Stimulated activated effector memory CD8-positive, alpha-beta T cell treated with anti-CD3 and anti-CD28 coated beads, Interleukin-12 subunit alpha, Interleukin-12 subunit beta, amount 100 ng/mL, for 72 hours (primary cell): ENCODE data around the gene SLC26A8.

Experiments used
- ATAC-seq: fragments of 150-1000 bp; cut with Tn5 transposase; 2 replicates; pipeline ENCODE4 v1.10.0; 2021
- DNase-seq, 2 donors: peaks; one replicate each; pipeline ENCODE4 v3.0.0; 2021 to 2022; ENCODE audit warnings: low spot score in 2 of 2
- H3K27ac Mint-ChIP-seq: one replicate; pipeline ENCODE4 v1.8.0; 2022; ENCODE audit warnings: mild to moderate bottlenecking, mixed read lengths
- H3K36me3 Mint-ChIP-seq: one replicate; pipeline ENCODE4 v1.8.0; 2022; ENCODE audit warnings: mild to moderate bottlenecking, mixed read lengths
- H3K4me1 Mint-ChIP-seq: one replicate; pipeline ENCODE4 v1.8.0; 2022; ENCODE audit warnings: mixed read lengths
- H3K4me3 Mint-ChIP-seq: one replicate; pipeline ENCODE4 v1.8.0; 2022; ENCODE audit warnings: mild to moderate bottlenecking, mixed read lengths
- H3K9me3 Mint-ChIP-seq: one replicate; pipeline ENCODE4 v1.8.0; 2022; ENCODE audit warnings: mixed read lengths

Gene SLC26A8

GRCh38 chr6:36023996-36024795, at the start of gene SLC26A8:
TSS of gene SLC26A8 (minus strand) at chr6:36024641. CDS start at chr6:36019707, 4,934 bp downstream.
- DNase-seq (no peak), ATAC-seq (no peak)
- Mint-ChIP-seq H3K27ac (no peak within 1 kb of the TSS), H3K4me1 (peaks cover 4% of the 10 kb centered on the region), H3K4me3 (no peak within 1 kb of the TSS), H3K36me3 (peaks cover 15% of the 10 kb centered on the region), H3K9me3 (no peaks in the 10 kb centered on the region)

- H3K4me1 Mint-ChIP-seq: peaks cover 20% of the 10 kb centered on the region
- no peak overlapping the region for H3K4me3 Mint-ChIP-seq
- no peaks in the 10 kb centered on the region for H3K9me3 Mint-ChIP-seq
- DNase-seq: no peak
- no peak for ATAC-seq
- peaks cover 58% of the 10 kb centered on the region for H3K36me3 Mint-ChIP-seq
- H3K27ac Mint-ChIP-seq: no peak overlapping the region
These were observed 49.1 kb upstream of the SLC26A8 start for GRCh38 chr6:36073587-36073986.

- Mint-ChIP-seq H3K4me3 (no peak overlapping the region), H3K36me3 (peaks cover 50% of the 10 kb centered on the region), H3K4me1 (peaks cover 30% of the 10 kb centered on the region), H3K9me3 (no peaks in the 10 kb centered on the region), H3K27ac (no peak overlapping the region)
- no peak for ATAC-seq
- no peak for DNase-seq
These were observed 48.2 kb upstream of the SLC26A8 start for GRCh38 chr6:36072681-36073080.

GRCh38 chr6:36071714-36072113, 47.3 kb upstream of the SLC26A8 start:
- ATAC-seq: no peak
- H3K27ac Mint-ChIP-seq: peak overlapping the region; percentile 66
- H3K36me3 Mint-ChIP-seq: peaks cover 40% of the 10 kb centered on the region
- H3K4me3 Mint-ChIP-seq: no peak overlapping the region
- H3K4me1 Mint-ChIP-seq: peaks cover 37% of the 10 kb centered on the region
- no peak for DNase-seq
- H3K9me3 Mint-ChIP-seq: no peaks in the 10 kb centered on the region

GRCh38 chr6:36071281-36071680, 46.8 kb upstream of the SLC26A8 start:
- DNase-seq: no peak
- ATAC-seq: no peak
- H3K4me1 Mint-ChIP-seq: peaks cover 41% of the 10 kb centered on the region
- H3K9me3 Mint-ChIP-seq: no peaks in the 10 kb centered on the region
- H3K27ac Mint-ChIP-seq: no peak overlapping the region
- peaks cover 38% of the 10 kb centered on the region for H3K36me3 Mint-ChIP-seq
- H3K4me3 Mint-ChIP-seq: no peak overlapping the region

GRCh38 chr6:36070252-36070651, 45.8 kb upstream of the SLC26A8 start:
- peaks cover 48% of the 10 kb centered on the region for H3K4me1 Mint-ChIP-seq
- H3K9me3 Mint-ChIP-seq: no peaks in the 10 kb centered on the region
- no peak overlapping the region for H3K4me3 Mint-ChIP-seq
- H3K36me3 Mint-ChIP-seq: peaks cover 28% of the 10 kb centered on the region
- DNase-seq (no peak), ATAC-seq (no peak)
- no peak overlapping the region for H3K27ac Mint-ChIP-seq

- H3K27ac Mint-ChIP-seq: no peak overlapping the region
These were observed 45.1 kb upstream of the SLC26A8 start for GRCh38 chr6:36069573-36069972.

GRCh38 chr6:36068586-36068985, 44.1 kb upstream of the SLC26A8 start:
- Mint-ChIP-seq H3K27ac (peak overlapping the region; percentile 6), H3K9me3 (no peaks in the 10 kb centered on the region), H3K4me1 (peaks cover 58% of the 10 kb centered on the region), H3K4me3 (no peak overlapping the region), H3K36me3 (peaks cover 13% of the 10 kb centered on the region)
- DNase-seq: no peak
- ATAC-seq: no peak

More at GRCh38 chr6:36069573-36069972, 45.1 kb upstream of the SLC26A8 start:
- DNase-seq: no peak
- Mint-ChIP-seq H3K4me1 (peaks cover 53% of the 10 kb centered on the region), H3K4me3 (no peak overlapping the region), H3K36me3 (peaks cover 21% of the 10 kb centered on the region), H3K9me3 (no peaks in the 10 kb centered on the region)
- ATAC-seq: no peak

GRCh38 chr6:36068012-36068392, 43.6 kb upstream of the SLC26A8 start:
- Mint-ChIP-seq H3K36me3 (peaks cover 9% of the 10 kb centered on the region), H3K4me1 (peaks cover 58% of the 10 kb centered on the region), H3K27ac (peak overlapping the region; percentile 6), H3K9me3 (no peaks in the 10 kb centered on the region), H3K4me3 (no peak overlapping the region)
- ATAC-seq (no peak), DNase-seq (no peak)

- H3K9me3 Mint-ChIP-seq: no peaks in the 10 kb centered on the region
- H3K36me3 Mint-ChIP-seq: peaks cover 8% of the 10 kb centered on the region
- DNase-seq (no peak), ATAC-seq (peak; percentile 88)
- peak overlapping the region; percentile 6 for H3K27ac Mint-ChIP-seq
- H3K4me3 Mint-ChIP-seq: no peak overlapping the region
- H3K4me1 Mint-ChIP-seq: peaks cover 58% of the 10 kb centered on the region
These were observed 43.1 kb upstream of the SLC26A8 start for GRCh38 chr6:36067374-36068011.

- H3K4me3 Mint-ChIP-seq: no peak overlapping the region
- DNase-seq (no peak), ATAC-seq (no peak)
- H3K36me3 Mint-ChIP-seq: peaks cover 4% of the 10 kb centered on the region
- peak overlapping the region; percentile 6 for H3K27ac Mint-ChIP-seq
- H3K4me1 Mint-ChIP-seq: peaks cover 52% of the 10 kb centered on the region
- H3K9me3 Mint-ChIP-seq: no peaks in the 10 kb centered on the region
These were observed 42.4 kb upstream of the SLC26A8 start for GRCh38 chr6:36066817-36067216.

GRCh38 chr6:36065916-36066315, 41.5 kb upstream of the SLC26A8 start:
- DNase-seq (no peak), ATAC-seq (no peak)
- no peak overlapping the region for H3K4me3 Mint-ChIP-seq
- H3K4me1 Mint-ChIP-seq: peaks cover 51% of the 10 kb centered on the region
- H3K27ac Mint-ChIP-seq: peak overlapping the region; percentile 40
- no peaks in the 10 kb centered on the region for H3K9me3 Mint-ChIP-seq
- peaks cover 11% of the 10 kb centered on the region for H3K36me3 Mint-ChIP-seq

GRCh38 chr6:36064770-36065396, 40.4 kb upstream of the SLC26A8 start:
- DNase-seq: no peak
- Mint-ChIP-seq H3K9me3 (no peaks in the 10 kb centered on the region), H3K4me3 (no peak overlapping the region), H3K27ac (peak overlapping the region; percentile 40), H3K4me1 (peaks cover 51% of the 10 kb centered on the region), H3K36me3 (peaks cover 22% of the 10 kb centered on the region)
- peak; percentile 52 for ATAC-seq

- ATAC-seq (no peak), DNase-seq (no peak)
- Mint-ChIP-seq H3K4me3 (no peak overlapping the region), H3K27ac (no peak overlapping the region), H3K9me3 (no peaks in the 10 kb centered on the region), H3K36me3 (peaks cover 34% of the 10 kb centered on the region), H3K4me1 (peaks cover 42% of the 10 kb centered on the region)
These were observed 39.0 kb upstream of the SLC26A8 start for GRCh38 chr6:36063318-36064060.

GRCh38 chr6:36062247-36062646, 37.8 kb upstream of the SLC26A8 start:
- Mint-ChIP-seq H3K4me1 (peaks cover 29% of the 10 kb centered on the region), H3K4me3 (no peak overlapping the region), H3K27ac (no peak overlapping the region), H3K36me3 (peaks cover 46% of the 10 kb centered on the region), H3K9me3 (no peaks in the 10 kb centered on the region)
- ATAC-seq (no peak), DNase-seq (no peak)
